ENCODE data around the gene LGR6. TPM values are rescaled to one million over a fixed set of nuclear protein-coding genes. Genes with fewer than 3 reads are reported as not detected.
"Not testable (repeated sequence)": the region's sequence is repeated elsewhere in the genome, so short reads cannot be mapped to it uniquely, and the experiment has no call there.

Gene LGR6
- total RNA-seq, 1 donor from 2014 or later, result 3.9 TPM

GRCh38 chr1:202189918-202190715 is 3.5 kb upstream of the LGR6 start:
- no peak for ATAC-seq (ENCODE audit: poor library complexity)
- no peak for DNase-seq
- intact Hi-C loops (cut with DNase I), result loop anchor here (5.0 kb wide), 2 partner anchors 127 to 527 kb away; no protein-coding TSS in a partner anchor

- ATAC-seq (ENCODE audit: poor library complexity); intact Hi-C loops (cut with DNase I); DNase-seq: not testable (repeated sequence)
Observed at GRCh38 chr1:202191391-202191790, 2.2 kb upstream of the LGR6 start.

GRCh38 chr1:202192770-202193613 is 607 bp upstream of the LGR6 start:
- ATAC-seq (ENCODE audit: poor library complexity), result peak; percentile 81
- intact Hi-C loops (cut with DNase I), result no loop called here

GRCh38 chr1:202194328-202194648 is 689 bp downstream of the LGR6 start:
- intact Hi-C loops (cut with DNase I), result no loop called here
- ATAC-seq (ENCODE audit: poor library complexity), result no peak
- DNase-seq, result no peak

More at GRCh38 chr1:202192770-202193613, 607 bp upstream of the LGR6 start:
- peak; percentile 76 for DNase-seq

- DNase-seq (no peak), ATAC-seq (ENCODE audit: poor library complexity) (no peak)
- intact Hi-C loops (cut with DNase I), result no loop called here
Observed at GRCh38 chr1:202197653-202198365, 4.2 kb downstream of the LGR6 start.

GRCh38 chr1:202198366-202198724 is 4.7 kb downstream of the LGR6 start:
- intact Hi-C loops (cut with DNase I), result no loop called here
- ATAC-seq (ENCODE audit: poor library complexity), result no peak
- DNase-seq, result no peak

- intact Hi-C loops (cut with DNase I), result no loop called here
- ATAC-seq (ENCODE audit: poor library complexity) (peak; percentile 23), DNase-seq (no peak)
Observed at GRCh38 chr1:202199040-202199889, 5.7 kb downstream of the LGR6 start.

- ATAC-seq (ENCODE audit: poor library complexity), result peak; percentile 21
- intact Hi-C loops (cut with DNase I), result no loop called here
- DNase-seq, result no peak
Observed at GRCh38 chr1:202200112-202200548, 6.5 kb downstream of the LGR6 start.

GRCh38 chr1:202200669-202201068 is 7.1 kb downstream of the LGR6 start:
- peak; percentile 86 for ATAC-seq (ENCODE audit: poor library complexity)
- intact Hi-C loops (cut with DNase I), result no loop called here
- peak; percentile 76 for DNase-seq

GRCh38 chr1:202201266-202201665 is 7.7 kb downstream of the LGR6 start:
- ATAC-seq (ENCODE audit: poor library complexity) (no peak), DNase-seq (no peak)
- intact Hi-C loops (cut with DNase I), result no loop called here

- intact Hi-C loops (cut with DNase I), result no loop called here
- ATAC-seq (ENCODE audit: poor library complexity) (no peak), DNase-seq (no peak)
Observed at GRCh38 chr1:202201971-202202370, 8.4 kb downstream of the LGR6 start.

GRCh38 chr1:202202500-202203168 is 9.0 kb downstream of the LGR6 start:
- intact Hi-C loops (cut with DNase I), result no loop called here
- DNase-seq (no peak), ATAC-seq (ENCODE audit: poor library complexity) (peak; percentile 71)

- ATAC-seq (ENCODE audit: poor library complexity), result no peak
- DNase-seq, result no peak
- intact Hi-C loops (cut with DNase I), result no loop called here
Observed at GRCh38 chr1:202203238-202204039, 9.8 kb downstream of the LGR6 start.

GRCh38 chr1:202204065-202204464 is 10.5 kb downstream of the LGR6 start:
- ATAC-seq (ENCODE audit: poor library complexity) (no peak), DNase-seq (no peak)
- intact Hi-C loops (cut with DNase I), result no loop called here

- intact Hi-C loops (cut with DNase I), result no loop called here
- ATAC-seq (ENCODE audit: poor library complexity), result no peak
- DNase-seq, result no peak
Observed at GRCh38 chr1:202205523-202206190, 12.1 kb downstream of the LGR6 start.

- ATAC-seq (ENCODE audit: poor library complexity) (peak; percentile 32), DNase-seq (no peak)
- intact Hi-C loops (cut with DNase I), result no loop called here
Observed at GRCh38 chr1:202207292-202207691, 13.7 kb downstream of the LGR6 start.

All from Right ventricle myocardium superior (tissue), 1 donor.